Erythroblast (primary cell): ENCODE data around the gene BCL2.

ENCODE experiments used
- GATA1 ChIP-seq: IDR thresholded peaks from 2 replicates; pipeline ENCODE4 v1.6.1; 2011; ENCODE audit warnings: low read depth, mild to moderate bottlenecking, control low read depth, low read length, moderate library complexity
- POLR2A ChIP-seq: IDR thresholded peaks from 2 replicates; pipeline ENCODE4 v1.6.1; 2011; ENCODE audit warnings: mild to moderate bottlenecking, low read length

- no peak for TF ChIP-seq POLR2A
- no peak for TF ChIP-seq GATA1
Measured at GRCh38 chr18:63147973-63148372, 171.6 kb downstream of the BCL2 start.
